H1 (cell line): ENCODE data around the gene TMEM245. TPM values are rescaled to one million over a fixed set of nuclear protein-coding genes. Genes with fewer than 3 reads are reported as not detected.
A peak's percentile ranks its signal among the peaks of the same experiment; 100 is the strongest.

Experiments
- ATF2 ChIP-seq: IDR thresholded peaks from 2 replicates; pipeline ENCODE4 v1.6.1; 2012; ENCODE audit warnings: low read length, inconsistent platforms
- CBX5 ChIP-seq: fragments of 300-800, 300-1000 bp; sonication (generic); IDR thresholded peaks from 2 replicates; pipeline ENCODE4 v1.7.1; 2016; ENCODE audit warnings: antibody characterized with exemption, low read length, low read depth
- CHD7 ChIP-seq: fragments of 300-600 bp; sonication (generic); IDR thresholded peaks from 2 replicates; pipeline ENCODE4 v1.7.1; 2012; ENCODE audit warnings: low read length, moderate library complexity, mild to moderate bottlenecking, inconsistent platforms; ENCODE audit not compliant: insufficient replicate concordance
- CTBP2 ChIP-seq: IDR thresholded peaks from 2 replicates; pipeline ENCODE4 v1.7.0; 2011; ENCODE audit warnings: borderline replicate concordance, mild to moderate bottlenecking, moderate library complexity, mixed read lengths, low read length; ENCODE audit not compliant: insufficient read depth, insufficient read length
- EP300 ChIP-seq, 2 experiments: IDR thresholded peaks; 1 replicate in 1 of 2; 2 replicates in 1 of 2; pipeline ENCODE4 v1.6.1; 2011 to 2012; ENCODE audit warnings: low read depth in 2 of 2, low read length in 2 of 2, mild to moderate bottlenecking in 2 of 2, borderline replicate concordance in 1 of 2, inconsistent platforms in 1 of 2, moderate library complexity in 1 of 2
- JUND ChIP-seq: IDR thresholded peaks from 2 replicates; pipeline ENCODE4 v1.6.1; 2011; ENCODE audit warnings: mild to moderate bottlenecking, improper control_type of control experiment, low read length
- KDM4A ChIP-seq: IDR thresholded peaks from one replicate; pipeline ENCODE4 v1.7.1; 2012; ENCODE audit warnings: low read depth, mild to moderate bottlenecking, moderate library complexity, low read length, inconsistent platforms; ENCODE audit not compliant: severe bottlenecking
- TBP ChIP-seq: IDR thresholded peaks from 2 replicates; pipeline ENCODE4 v1.6.1; 2011; ENCODE audit warnings: low read depth, low read length, improper control_type of control experiment
- polyA plus RNA-seq, 7 experiments: library from polyadenylated mRNA; depleted of rRNA in 3 of 7; stranded (reverse) in 5 of 7; unstranded in 2 of 7; fragments of >200 nt in 5 of 7; fragments of 200-250 nt in 2 of 7; gene quantifications; 1 replicate in 5 of 7; 2 replicates in 1 of 7; 4 replicates in 1 of 7; pipeline versions ENCODE4 v1.2.1 to v1.2.3, GENCODE V29; 2011 to 2013; ENCODE audit warnings: missing spikeins in 2 of 7, mixed read lengths in 2 of 7
- total RNA-seq: library from RNA; stranded (reverse); fragmentation: NEBNext Ultra II Directional; extraction: Animal tissue kit (Norgen Biotek cat#: 25700); gene quantifications from 2 replicates; pipeline ENCODE4 v1.2.1, GENCODE V29; 2021

TMEM245 gene
- total and polyA plus RNA-seq, 2 of the 8 experiments (the other 6 are each of a cell fraction or from before 2014, with no cell fraction given) = 44.3 to 45.8 TPM

GRCh38 chr9:109119439-109120203 is at the start of gene TMEM245 (continued):
- no peak for TF ChIP-seq ATF2
- no peak for TF ChIP-seq CHD7
- TF ChIP-seq JUND = no peak
- TF ChIP-seq EP300 (IDR thresholded peaks at IDR 0.05; ENCODE audit: borderline replicate concordance in 1 of 2, low read depth in 2 of 2, low read length in 2 of 2) = no peak
- no peak for TF ChIP-seq CBX5
- TF ChIP-seq KDM4A = no peak
- peak; percentile 63; the same call in 1 of the 2 replicates for TF ChIP-seq TBP
- no peak for TF ChIP-seq CTBP2
